Gastroesophageal sphincter (tissue), 4 donors: ENCODE data around the gene SLC5A6. TPM values are rescaled to one million over a fixed set of nuclear protein-coding genes. Genes with fewer than 3 reads are reported as not detected.

ENCODE experiments used
- ATAC-seq: fragments of 150-250 bp; one replicate; pipeline ENCODE4 v1.9.1; 2016; ENCODE audit warnings: mild to moderate bottlenecking, moderate library complexity
- H3K27ac ChIP-seq, 4 donors: fragments of 200-600 bp; sonication (generic) in 3 of 4; 1 replicate in 3 of 4; 2 replicates in 1 of 4; pipeline ENCODE4 v1.5.1; 2016 to 2019
- H3K27me3 ChIP-seq: fragments of 200-600 bp; sonication (generic); one replicate; pipeline ENCODE4 v1.5.1; 2019
- H3K36me3 ChIP-seq, 2 donors: fragments of 200-600 bp; sonication (generic); one replicate each; pipeline ENCODE4 v1.5.1; 2019; ENCODE audit warnings: control low read depth in 1 of 2
- H3K4me1 ChIP-seq, 3 donors: fragments of 200-600 bp; sonication (generic); 1 replicate in 2 of 3; 2 replicates in 1 of 3; pipeline ENCODE4 v1.5.1; 2016 to 2019; ENCODE audit warnings: control low read depth in 2 of 3
- H3K4me3 ChIP-seq, 2 donors: fragments of 200-600 bp; sonication (generic); one replicate each; pipeline ENCODE4 v1.5.1; 2019; ENCODE audit warnings: mild to moderate bottlenecking in 1 of 2, moderate library complexity in 1 of 2
- H3K9me3 ChIP-seq, 3 donors: fragments of 200-600 bp; sonication (generic); one replicate each; pipeline ENCODE4 v1.5.1; 2017 to 2019; ENCODE audit warnings: control low read depth in 2 of 3
- EP300 ChIP-seq: sonication (generic); formaldehyde crosslinking; IDR thresholded peaks from one replicate; pipeline ENCODE4 v1.6.1; 2017; ENCODE audit warnings: antibody characterized with exemption, mild to moderate bottlenecking
- POLR2A ChIP-seq, 2 donors: fragments of 450-650 bp; IDR thresholded peaks; one replicate each; pipeline ENCODE4 v1.6.1; 2017; ENCODE audit warnings: antibody characterized with exemption in 2 of 2, mild to moderate bottlenecking in 2 of 2, moderate library complexity in 1 of 2
- POLR2AphosphoS5 ChIP-seq: sonication (generic); formaldehyde crosslinking; IDR thresholded peaks from one replicate; pipeline ENCODE4 v1.6.1; 2017; ENCODE audit warnings: antibody characterized with exemption
- WGBS, 2 donors: methylation state at CpG; one replicate each; pipeline ENCODE4 v1.1.5; 2018; ENCODE audit warnings: low coverage in 1 of 2; 5-methylcytosine and 5-hydroxymethylcytosine counted together
- total RNA-seq, 4 donors: library from RNA; depleted of rRNA; stranded (reverse); fragments of >200 nt; gene quantifications; one replicate each; pipeline ENCODE4 v1.1.0, GENCODE V29; 2016
- TF ChIP-seq, protein P1 (sequence below), 4 experiments: fragments of 200-600 bp in 2 of 4; fragments of 450-650 bp in 2 of 4; sonication (generic) in 1 of 4; IDR thresholded peaks; one replicate each; pipeline ENCODE4 v1.5.1; 2017 to 2019; ENCODE audit warnings: antibody characterized with exemption in 4 of 4, mild to moderate bottlenecking in 2 of 4, moderate library complexity in 2 of 4

Gene SLC5A6
- total RNA-seq, 4 donors from 2014 or later, result 8.3 to 16.8 (median 13.5) TPM

DNA sequence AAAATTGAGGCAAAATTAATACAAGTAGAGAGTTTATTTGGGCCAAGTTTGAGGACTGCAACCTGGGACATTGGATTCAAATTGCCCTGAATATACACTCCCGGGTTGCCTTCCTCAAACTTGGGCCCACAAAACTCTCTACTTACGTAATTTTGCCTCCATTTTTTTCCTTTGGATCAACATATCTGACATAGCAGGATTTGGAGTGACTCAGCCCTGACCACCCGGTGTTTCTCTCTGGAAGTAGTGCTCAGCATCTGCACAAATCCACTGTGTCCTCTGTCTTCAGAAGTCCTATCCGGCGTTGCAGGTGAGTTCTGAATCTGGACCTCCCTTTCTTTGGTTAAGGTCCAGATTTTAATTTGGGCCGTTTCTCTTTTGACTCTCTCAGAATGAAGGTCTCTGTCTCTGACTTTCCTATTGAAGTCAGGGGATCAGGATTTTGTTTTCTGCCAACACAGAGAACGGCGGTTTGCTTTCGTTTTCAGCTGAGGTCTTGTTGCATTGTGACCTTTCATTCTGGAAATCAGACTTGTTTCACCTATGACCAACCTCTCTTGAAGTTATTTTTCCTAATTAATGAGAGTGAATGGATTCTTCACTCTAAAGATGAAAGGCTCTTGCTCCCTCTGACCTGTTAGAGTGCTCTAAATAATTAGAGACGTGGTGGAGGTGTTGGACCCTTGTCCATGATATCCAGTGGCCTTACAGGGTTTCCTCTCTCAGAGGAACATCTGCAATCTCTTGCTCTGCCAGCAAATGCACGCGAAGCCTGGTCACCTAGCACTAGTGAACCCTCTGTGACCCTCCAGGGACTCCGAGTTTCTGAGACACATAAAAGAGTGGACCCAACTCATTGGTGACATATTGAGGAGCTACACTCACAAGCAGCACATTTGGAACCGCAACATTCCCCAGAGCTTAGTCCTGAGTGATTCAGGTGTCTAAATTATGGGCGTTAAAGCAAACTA is 49.6 kb downstream of the SLC5A6 start:
- H3K27me3 ChIP-seq, result peaks cover 29% of the 10 kb centered on the region
- no peak for ATAC-seq
- no peaks in the 10 kb centered on the region for H3K36me3 ChIP-seq
- H3K9me3 ChIP-seq, result no peaks in the 10 kb centered on the region
- H3K4me3 ChIP-seq, result no peak overlapping the region
- TF ChIP-seq, protein P1, sequence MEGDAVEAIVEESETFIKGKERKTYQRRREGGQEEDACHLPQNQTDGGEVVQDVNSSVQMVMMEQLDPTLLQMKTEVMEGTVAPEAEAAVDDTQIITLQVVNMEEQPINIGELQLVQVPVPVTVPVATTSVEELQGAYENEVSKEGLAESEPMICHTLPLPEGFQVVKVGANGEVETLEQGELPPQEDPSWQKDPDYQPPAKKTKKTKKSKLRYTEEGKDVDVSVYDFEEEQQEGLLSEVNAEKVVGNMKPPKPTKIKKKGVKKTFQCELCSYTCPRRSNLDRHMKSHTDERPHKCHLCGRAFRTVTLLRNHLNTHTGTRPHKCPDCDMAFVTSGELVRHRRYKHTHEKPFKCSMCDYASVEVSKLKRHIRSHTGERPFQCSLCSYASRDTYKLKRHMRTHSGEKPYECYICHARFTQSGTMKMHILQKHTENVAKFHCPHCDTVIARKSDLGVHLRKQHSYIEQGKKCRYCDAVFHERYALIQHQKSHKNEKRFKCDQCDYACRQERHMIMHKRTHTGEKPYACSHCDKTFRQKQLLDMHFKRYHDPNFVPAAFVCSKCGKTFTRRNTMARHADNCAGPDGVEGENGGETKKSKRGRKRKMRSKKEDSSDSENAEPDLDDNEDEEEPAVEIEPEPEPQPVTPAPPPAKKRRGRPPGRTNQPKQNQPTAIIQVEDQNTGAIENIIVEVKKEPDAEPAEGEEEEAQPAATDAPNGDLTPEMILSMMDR (IDR thresholded peaks at IDR 0.05), result no peak
- TF ChIP-seq POLR2AphosphoS5 (no peak), EP300 (no peak), POLR2A (IDR thresholded peaks at IDR 0.05) (no peak)
- H3K27ac ChIP-seq, result no peak overlapping the region
- H3K4me1 ChIP-seq, result no peaks in the 10 kb centered on the region
- WGBS, 2 donors, result 73 to 83% methylated on average over 6 to 15 of the region's 15 CpGs

DNA sequence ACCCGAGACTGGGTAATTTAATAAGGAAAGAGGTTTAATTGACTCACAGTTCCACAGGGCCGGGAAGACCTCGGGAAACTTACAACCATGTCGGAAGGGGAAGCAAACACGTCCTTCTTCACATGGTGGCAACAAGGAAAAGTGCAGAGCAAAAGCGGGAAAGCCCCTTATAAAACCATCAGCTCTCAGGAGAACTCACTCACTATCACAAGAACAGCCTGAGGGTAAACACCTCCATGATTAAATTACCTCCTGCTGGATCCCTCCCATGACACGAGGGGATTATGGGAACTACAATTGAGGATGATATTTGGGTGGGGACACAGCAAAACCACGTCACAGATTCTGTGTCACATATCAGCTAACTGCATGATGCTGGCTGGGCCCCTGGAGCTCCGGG is 51.9 kb downstream of the SLC5A6 start:
- TF ChIP-seq, protein P1 (IDR thresholded peaks at IDR 0.05), result no peak
- TF ChIP-seq POLR2AphosphoS5 (no peak), POLR2A (IDR thresholded peaks at IDR 0.05) (no peak), EP300 (no peak)
- Histone ChIP-seq H3K9me3 (no peaks in the 10 kb centered on the region), H3K4me1 (no peaks in the 10 kb centered on the region), H3K36me3 (no peaks in the 10 kb centered on the region), H3K27ac (no peak overlapping the region), H3K27me3 (peaks cover 27% of the 10 kb centered on the region), H3K4me3 (no peak overlapping the region)
- 88 to 100% methylated on average over 1 to 9 of the region's 9 CpGs for WGBS, 2 donors
- ATAC-seq, result no peak

DNA sequence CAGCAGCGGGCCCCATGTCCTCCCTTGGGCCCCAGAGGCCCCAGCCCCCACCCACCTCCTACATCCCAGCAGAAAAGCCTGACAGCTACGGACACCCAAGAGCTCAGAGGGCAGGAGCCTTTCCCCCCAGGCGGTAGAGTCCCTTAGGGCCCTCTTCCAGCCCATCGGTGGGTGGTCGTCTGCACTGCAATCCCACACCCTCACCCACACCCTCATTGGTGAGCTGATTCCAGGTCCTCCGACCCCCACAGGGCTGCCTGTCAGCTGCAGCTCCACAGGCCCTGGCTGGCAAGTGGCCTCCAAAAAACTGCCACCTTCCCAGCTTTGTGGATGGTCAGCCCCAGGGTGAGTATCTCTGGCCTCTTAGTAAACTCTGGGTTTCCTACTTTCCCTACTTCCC is 52.8 kb downstream of the SLC5A6 start:
- no peak for ATAC-seq
- TF ChIP-seq EP300 (no peak), POLR2A (IDR thresholded peaks at IDR 0.05) (no peak), POLR2AphosphoS5 (no peak)
- TF ChIP-seq, protein P1 (IDR thresholded peaks at IDR 0.05), result no peak
- 66% methylated on average over 2 of the region's 6 CpGs; no CpG with 5 or more reads in 1 of the 2 donors for WGBS, 2 donors

DNA sequence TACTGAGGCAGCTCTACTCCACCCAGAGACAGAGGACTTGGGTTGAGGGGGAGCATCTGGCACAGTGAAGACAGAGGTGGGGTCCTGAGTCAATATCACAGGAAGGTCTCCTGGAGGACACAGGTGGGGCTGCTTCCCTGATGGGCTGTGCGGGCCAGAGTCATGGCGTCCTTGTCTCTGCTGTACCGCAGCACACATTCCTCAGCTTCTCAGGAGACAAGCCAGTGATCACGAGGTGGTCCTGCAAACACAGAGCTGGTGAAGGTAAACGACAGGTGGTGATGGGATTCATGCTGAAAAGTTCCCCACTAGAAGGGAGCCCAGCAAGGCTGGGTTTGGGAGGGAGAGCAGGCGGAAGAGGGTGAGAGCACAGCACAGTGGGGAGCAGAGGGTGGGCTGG is 53.6 kb downstream of the SLC5A6 start:
- Histone ChIP-seq H3K27ac (no peak overlapping the region), H3K9me3 (no peaks in the 10 kb centered on the region), H3K4me3 (no peak overlapping the region), H3K27me3 (peaks cover 21% of the 10 kb centered on the region), H3K4me1 (no peaks in the 10 kb centered on the region), H3K36me3 (no peaks in the 10 kb centered on the region)
- no peak for TF ChIP-seq POLR2AphosphoS5
- no peak for TF ChIP-seq EP300
- TF ChIP-seq, protein P1 (IDR thresholded peaks at IDR 0.05), result no peak
- no peak for TF ChIP-seq POLR2A (IDR thresholded peaks at IDR 0.05)
- no peak for ATAC-seq
- 20 to 71% methylated on average over 1 to 2 of the region's 6 CpGs for WGBS, 2 donors

More for the DNA sequence above, 52.8 kb downstream of the SLC5A6 start:
- Histone ChIP-seq H3K9me3 (no peaks in the 10 kb centered on the region), H3K4me1 (no peaks in the 10 kb centered on the region), H3K4me3 (no peak overlapping the region), H3K36me3 (no peaks in the 10 kb centered on the region), H3K27ac (no peak overlapping the region), H3K27me3 (peaks cover 27% of the 10 kb centered on the region)
